Activated B cell treated with CpG ODN at 0.5 μM for 24 hours (primary cell): Measurements from ENCODE around the gene FANK1. TPM values are rescaled to one million over a fixed set of nuclear protein-coding genes. Genes with fewer than 3 reads are reported as not detected.

ENCODE experiments used
- ATAC-seq: fragments of 200-7000 bp; cut with Tn5 transposase; one replicate; pipeline ENCODE4 v1.10.0; 2021; ENCODE audit warnings: low read depth, mild to moderate bottlenecking, moderate library complexity
- CTCF ChIA-PET: fragments of 350-600 bp; sonication (Branson Sonifier 250); formaldehyde crosslinking; loops from one replicate; lab custom pipeline; 2021; ENCODE audit warnings: antibody characterized with exemption; lab: Charles Lee
- POLR2A ChIA-PET: fragments of 350-600 bp; sonication (Branson Sonifier 250); formaldehyde crosslinking; loops from one replicate; lab custom pipeline; 2021; ENCODE audit warnings: antibody characterized with exemption; lab: Charles Lee
- DNase-seq: peaks from one replicate; pipeline ENCODE4 v3.0.0; 2022
- H3K27ac Mint-ChIP-seq: one replicate; pipeline ENCODE4 v1.8.0; 2020; ENCODE audit warnings: mixed read lengths
- H3K27me3 Mint-ChIP-seq: one replicate; pipeline ENCODE4 v1.8.0; 2021; ENCODE audit warnings: mixed read lengths
- H3K36me3 Mint-ChIP-seq: one replicate; pipeline ENCODE4 v1.8.0; 2021; ENCODE audit warnings: low read depth, mixed read lengths
- H3K4me1 Mint-ChIP-seq: one replicate; pipeline ENCODE4 v1.8.0; 2021; ENCODE audit warnings: mixed read lengths
- H3K4me3 Mint-ChIP-seq: one replicate; pipeline ENCODE4 v1.8.0; 2020; ENCODE audit warnings: mild to moderate bottlenecking, mixed read lengths
- H3K9me3 Mint-ChIP-seq: one replicate; pipeline ENCODE4 v1.8.0; 2020; ENCODE audit warnings: mixed read lengths
- intact Hi-C: fragments of 100-400 bp; cut with micrococcal nuclease; formaldehyde crosslinking; loops from one replicate; pipeline ENCODE4 v1.15.1; 2024
- total RNA-seq: library from RNA; stranded (reverse); gene quantifications from 2 replicates; pipeline ENCODE4 v1.2.3, GENCODE V29; 2022
- TF ChIP-seq, protein P1 (sequence below): fragments of 200-600 bp; IDR thresholded peaks from one replicate; pipeline ENCODE4 v1.8.0; 2022; ENCODE audit warnings: antibody characterized with exemption, mild to moderate bottlenecking

The FANK1 gene
- total RNA-seq, 1 donor from 2014 or later: 0.42 TPM

DNA sequence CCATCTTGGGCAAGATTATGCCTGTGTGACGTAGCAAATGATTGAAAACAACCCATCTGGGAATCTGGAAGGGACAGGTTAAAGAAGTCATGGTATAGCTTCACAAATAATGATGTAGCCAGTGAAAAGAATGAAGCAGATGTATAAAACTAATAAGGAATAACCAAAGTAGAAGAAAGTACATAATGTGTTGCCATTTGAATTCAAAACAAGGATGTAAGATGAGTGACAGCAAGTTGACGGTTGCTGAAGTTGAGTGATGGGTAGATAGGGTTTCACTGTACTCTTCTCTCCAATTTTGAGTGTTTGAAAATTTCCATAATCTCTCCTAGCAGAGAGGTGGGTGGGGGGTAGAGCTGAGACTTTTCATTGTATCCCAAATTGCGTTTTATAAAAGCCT lies 133.6 kb downstream of the FANK1 start:
- no peak overlapping the region for H3K27ac Mint-ChIP-seq
- peaks cover 2% of the 10 kb centered on the region for H3K36me3 Mint-ChIP-seq
- no peak overlapping the region for H3K4me3 Mint-ChIP-seq
- POLR2A ChIA-PET: no interaction called here
- intact Hi-C loops: no loop called here
- DNase-seq (no peak), ATAC-seq (no peak)
- CTCF ChIA-PET: no interaction called here
- TF ChIP-seq, protein P1, sequence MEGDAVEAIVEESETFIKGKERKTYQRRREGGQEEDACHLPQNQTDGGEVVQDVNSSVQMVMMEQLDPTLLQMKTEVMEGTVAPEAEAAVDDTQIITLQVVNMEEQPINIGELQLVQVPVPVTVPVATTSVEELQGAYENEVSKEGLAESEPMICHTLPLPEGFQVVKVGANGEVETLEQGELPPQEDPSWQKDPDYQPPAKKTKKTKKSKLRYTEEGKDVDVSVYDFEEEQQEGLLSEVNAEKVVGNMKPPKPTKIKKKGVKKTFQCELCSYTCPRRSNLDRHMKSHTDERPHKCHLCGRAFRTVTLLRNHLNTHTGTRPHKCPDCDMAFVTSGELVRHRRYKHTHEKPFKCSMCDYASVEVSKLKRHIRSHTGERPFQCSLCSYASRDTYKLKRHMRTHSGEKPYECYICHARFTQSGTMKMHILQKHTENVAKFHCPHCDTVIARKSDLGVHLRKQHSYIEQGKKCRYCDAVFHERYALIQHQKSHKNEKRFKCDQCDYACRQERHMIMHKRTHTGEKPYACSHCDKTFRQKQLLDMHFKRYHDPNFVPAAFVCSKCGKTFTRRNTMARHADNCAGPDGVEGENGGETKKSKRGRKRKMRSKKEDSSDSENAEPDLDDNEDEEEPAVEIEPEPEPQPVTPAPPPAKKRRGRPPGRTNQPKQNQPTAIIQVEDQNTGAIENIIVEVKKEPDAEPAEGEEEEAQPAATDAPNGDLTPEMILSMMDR: no peak
- H3K9me3 Mint-ChIP-seq: peaks cover 16% of the 10 kb centered on the region
- peaks cover 5% of the 10 kb centered on the region for H3K4me1 Mint-ChIP-seq
- H3K27me3 Mint-ChIP-seq: no peaks in the 10 kb centered on the region

- Mint-ChIP-seq H3K9me3 (peaks cover 6% of the 10 kb centered on the region), H3K4me1 (peaks cover 41% of the 10 kb centered on the region), H3K27me3 (no peaks in the 10 kb centered on the region), H3K36me3 (peaks cover 2% of the 10 kb centered on the region), H3K4me3 (no peak overlapping the region), H3K27ac (no peak overlapping the region)
- ATAC-seq (no peak), DNase-seq (no peak)
- intact Hi-C loops: no loop called here
- POLR2A ChIA-PET: no interaction called here
- TF ChIP-seq, protein P1: no peak
- CTCF ChIA-PET: no interaction called here
Observed at GRCh38 chr10:126034586-126034985, 138.2 kb downstream of the FANK1 start.

DNA sequence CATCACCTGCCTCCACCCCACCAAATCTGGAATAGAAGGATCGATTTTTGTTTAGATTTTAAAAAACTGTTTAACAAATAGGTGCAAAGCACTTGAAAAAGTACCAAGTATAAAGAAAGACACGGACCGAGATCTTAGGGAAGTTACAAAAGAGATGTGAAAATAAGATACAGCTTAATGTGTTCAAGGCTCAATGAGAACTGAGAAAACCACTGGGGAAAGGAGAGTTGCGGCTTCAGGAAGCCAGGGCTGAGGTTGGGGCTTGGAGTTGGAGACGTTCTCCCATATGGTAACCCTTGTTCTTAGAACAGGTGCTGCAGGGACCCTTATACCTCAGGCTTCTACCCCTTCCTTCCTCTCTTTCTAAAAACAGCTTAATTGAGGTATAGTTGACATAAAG lies 140.2 kb downstream of the FANK1 start:
- TF ChIP-seq, protein P1: no peak
- Mint-ChIP-seq H3K27ac (peak overlapping the region; percentile 100), H3K4me1 (peaks cover 60% of the 10 kb centered on the region), H3K9me3 (peaks cover 6% of the 10 kb centered on the region), H3K36me3 (peaks cover 2% of the 10 kb centered on the region), H3K27me3 (no peaks in the 10 kb centered on the region), H3K4me3 (peak overlapping the region; percentile 47)
- ChIA-PET POLR2A (interaction anchor here (0.8 to 1.2 kb wide), 2 partner anchors 52 to 54 kb away, joined by 3 to 5 read pairs; no protein-coding TSS in a partner anchor), CTCF (interaction anchor here (0.9 to 1.5 kb wide), 2 partner anchors 9 to 45 kb away, joined by 3 to 4 read pairs; no protein-coding TSS in a partner anchor)
- ATAC-seq: peak; percentile 60
- intact Hi-C loops: loop anchor here (1.0 kb wide), 2 partner anchors 54 to 65 kb away; no protein-coding TSS in a partner anchor
- no peak for DNase-seq

DNA sequence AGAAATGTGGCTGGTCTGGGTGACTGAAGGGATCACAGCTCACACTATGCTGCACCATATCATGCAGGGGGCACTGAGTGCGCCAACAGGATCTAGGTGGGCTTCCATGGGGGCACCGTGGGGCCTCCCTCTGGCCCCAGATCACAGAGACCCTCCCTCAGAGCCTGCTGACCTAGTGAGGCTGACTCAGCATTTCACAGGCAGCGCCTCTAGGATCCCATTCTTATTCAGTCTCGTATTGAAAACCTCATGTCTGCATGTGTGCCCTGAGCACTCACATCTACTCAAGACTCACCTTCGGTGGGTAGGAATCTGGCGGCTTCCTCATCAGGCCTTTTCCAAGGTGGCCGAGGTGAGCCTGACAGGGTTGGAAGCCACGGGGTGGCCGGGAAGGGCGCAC lies 141.6 kb downstream of the FANK1 start:
- Mint-ChIP-seq H3K4me1 (peaks cover 74% of the 10 kb centered on the region), H3K27ac (peak overlapping the region; percentile 100), H3K9me3 (peaks cover 6% of the 10 kb centered on the region), H3K36me3 (peaks cover 2% of the 10 kb centered on the region), H3K27me3 (no peaks in the 10 kb centered on the region), H3K4me3 (peak overlapping the region; percentile 46)
- TF ChIP-seq, protein P1: no peak
- ATAC-seq: no peak
- no peak for DNase-seq
- CTCF ChIA-PET: interaction anchor here (0.9 to 1.0 kb wide), 2 partner anchors 53 to 60 kb away, joined by 3 to 4 read pairs; no protein-coding TSS in a partner anchor
- POLR2A ChIA-PET: interaction anchor here (0.7 to 1.1 kb wide), 2 partner anchors 21 to 63 kb away, joined by 6 to 10 read pairs; no protein-coding TSS in a partner anchor
- intact Hi-C loops: no loop called here

GRCh38 chr10:126041117-126041516 lies 144.8 kb downstream of the FANK1 start:
- TF ChIP-seq, protein P1: no peak
- Mint-ChIP-seq H3K4me1 (peaks cover 76% of the 10 kb centered on the region), H3K36me3 (no peaks in the 10 kb centered on the region), H3K9me3 (no peaks in the 10 kb centered on the region), H3K27ac (peak overlapping the region; percentile 100), H3K4me3 (peak overlapping the region; percentile 25), H3K27me3 (no peaks in the 10 kb centered on the region)
- intact Hi-C loops: loop anchor here (1.0 to 10.0 kb wide), 7 partner anchors 14 to 1326 kb away; partner anchors contain the start of genes BCCIP and UROS
- ChIA-PET CTCF (interaction anchor here (1.0 kb wide), 1 partner anchor 59 kb away, joined by 7 read pairs; no protein-coding TSS in a partner anchor), POLR2A (interaction anchor here (0.6 to 1.5 kb wide), 6 partner anchors 14 to 1624 kb away, joined by 4 to 8 read pairs (median 5); partner anchors contain the start of genes BCCIP and UROS)
- no peak for ATAC-seq
- DNase-seq: no peak
